Smooth muscle cell (in vitro differentiated cells): ENCODE data around the gene USP49. TPM values are rescaled to one million over a fixed set of nuclear protein-coding genes. Genes with fewer than 3 reads are reported as not detected.

Experiments used
- DNase-seq: peaks from one replicate; lab custom pipeline; 2025; ENCODE audit not compliant: unreplicated experiment; lab: John Stamatoyannopoulos, UW
- H2AFZ ChIP-seq: fragments of 200-600 bp; sonication (generic); 2 replicates; pipeline ENCODE4 v1.6.0; 2016; ENCODE audit warnings: antibody characterized with exemption, low read depth, mild to moderate bottlenecking
- H3F3A ChIP-seq: fragments of 200-600 bp; sonication (generic); 2 replicates; pipeline ENCODE4 v1.6.0; 2017; ENCODE audit warnings: antibody characterized with exemption, low read depth
- H3K27ac ChIP-seq: fragments of 200-600 bp; sonication (generic); 2 replicates; pipeline ENCODE4 v1.5.1; 2016; ENCODE audit warnings: low read depth, mild to moderate bottlenecking
- H3K27me3 ChIP-seq: fragments of 200-600 bp; sonication (generic); 2 replicates; pipeline ENCODE4 v1.6.1; 2016; ENCODE audit warnings: low read depth, mild to moderate bottlenecking
- H3K36me3 ChIP-seq: fragments of 200-600 bp; sonication (generic); 2 replicates; pipeline ENCODE4 v1.5.1; 2016; ENCODE audit warnings: low read depth
- H3K4me1 ChIP-seq: fragments of 200-600 bp; sonication (generic); 2 replicates; pipeline ENCODE4 v1.5.1; 2016; ENCODE audit warnings: low read depth
- H3K4me2 ChIP-seq: fragments of 200-600 bp; sonication (generic); 2 replicates; pipeline ENCODE4 v1.6.0; 2016; ENCODE audit warnings: mild to moderate bottlenecking
- H3K4me3 ChIP-seq: fragments of 200-600 bp; sonication (generic); 2 replicates; pipeline ENCODE4 v1.5.1; 2016; ENCODE audit warnings: mild to moderate bottlenecking
- H3K79me2 ChIP-seq: fragments of 200-600 bp; sonication (generic); 2 replicates; pipeline ENCODE4 v1.6.0; 2016; ENCODE audit warnings: low read depth, mild to moderate bottlenecking
- H3K9ac ChIP-seq: fragments of 200-600 bp; sonication (generic); 2 replicates; pipeline ENCODE4 v1.6.0; 2016; ENCODE audit warnings: low read depth
- H3K9me3 ChIP-seq: fragments of 200-600 bp; sonication (generic); replicated peaks from 2 replicates; pipeline ENCODE4 v1.5.1; 2016; ENCODE audit warnings: low read depth
- H4K20me1 ChIP-seq: fragments of 200-600 bp; sonication (generic); 2 replicates; pipeline ENCODE4 v1.6.0; 2016; ENCODE audit warnings: low read depth
- WGBS: methylation state at CpG from one replicate; pipeline ENCODE4 v1.1.7; 2016; ENCODE audit warnings: low lambda C conversion rate; 5-methylcytosine and 5-hydroxymethylcytosine counted together
- polyA plus RNA-seq: library from polyadenylated mRNA; unstranded; fragments of >200 nt; fragmentation: Nextera tagmentation; extraction: Ambion mirVana; gene quantifications from 2 replicates; pipeline ENCODE4 v1.2.1, GENCODE V29; 2016
- small RNA-seq: library from RNA; depleted of rRNA; stranded (forward); fragments of <200 nt; gene quantifications from one replicate; pipeline ENCODE3, GENCODE V24; 2014
- total RNA-seq: library from RNA; depleted of rRNA; stranded (reverse); fragments of >200 nt; gene quantifications from 2 replicates; pipeline ENCODE4 v1.2.3, GENCODE V29; 2014
- TF ChIP-seq, protein P1 (sequence below): fragments of 200-600 bp; sonication (generic); IDR thresholded peaks from 2 replicates; pipeline ENCODE4 v1.5.1; 2017; ENCODE audit warnings: borderline replicate concordance, mild to moderate bottlenecking, antibody characterized with exemption; ENCODE audit not compliant: insufficient read depth, poor library complexity, severe bottlenecking

The USP49 gene
- total and polyA plus RNA-seq, 2 experiments from 2014 or later = 1.9 to 5.2 TPM

- no peak overlapping the region for H3K4me2 ChIP-seq
Measured at GRCh38 chr6:41743406-41744235, 151.6 kb downstream of the USP49 start.

DNA sequence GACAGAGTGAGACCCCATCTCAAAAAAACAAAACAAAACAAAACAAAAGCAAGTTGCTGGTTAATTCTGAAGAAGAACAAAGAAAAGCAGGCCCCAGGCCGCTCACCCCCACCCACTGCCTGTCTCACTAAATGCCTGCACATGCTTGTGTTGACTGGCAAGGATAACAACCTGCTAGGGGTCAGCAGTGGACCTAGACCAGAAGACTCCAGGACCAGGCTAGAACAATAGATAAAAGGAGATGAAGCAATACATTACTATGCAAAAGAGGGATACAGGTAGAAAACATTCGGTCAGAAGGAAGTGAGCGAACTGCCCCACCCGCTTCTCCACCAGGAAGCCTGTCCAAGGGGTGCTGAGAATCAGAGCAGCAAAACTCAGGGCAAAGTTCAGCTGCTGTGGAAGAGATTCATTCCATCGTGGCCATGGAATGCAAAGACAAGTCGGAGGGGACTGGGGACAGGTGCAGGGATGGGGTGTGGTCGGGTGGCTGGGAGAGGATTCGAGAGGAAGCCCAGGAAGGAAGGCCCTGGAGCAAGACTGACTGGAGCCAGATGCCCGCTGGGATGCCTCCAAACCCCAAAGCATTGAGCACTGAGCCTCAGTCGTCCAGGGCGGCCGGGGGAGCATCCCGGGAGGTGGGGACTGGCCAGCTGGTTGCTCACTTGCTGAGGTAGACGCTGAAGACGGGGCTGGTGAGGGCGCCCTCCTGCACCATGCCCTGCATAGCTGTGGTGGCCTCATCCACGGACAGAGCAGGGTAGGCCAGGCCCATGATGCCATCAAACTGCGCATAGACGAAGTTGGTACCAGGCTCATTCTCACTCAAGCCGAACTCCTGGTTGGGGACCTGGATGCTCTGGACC is 153.3 kb downstream of the USP49 start:
- no peaks in the 10 kb centered on the region for H3F3A ChIP-seq
- no peak overlapping the region for H3K9ac ChIP-seq
- no peaks in the 10 kb centered on the region for H3K9me3 ChIP-seq
- no peaks in the 10 kb centered on the region for H3K27me3 ChIP-seq
- no peak overlapping the region for H3K4me2 ChIP-seq
- 86% methylated on average over 20 of the region's 20 CpGs for WGBS
- DNase-seq = no peak
- no peak overlapping the region for H3K27ac ChIP-seq
- no peak overlapping the region for H2AFZ ChIP-seq
- H4K20me1 ChIP-seq = no peaks in the 10 kb centered on the region
- TF ChIP-seq, protein P1, sequence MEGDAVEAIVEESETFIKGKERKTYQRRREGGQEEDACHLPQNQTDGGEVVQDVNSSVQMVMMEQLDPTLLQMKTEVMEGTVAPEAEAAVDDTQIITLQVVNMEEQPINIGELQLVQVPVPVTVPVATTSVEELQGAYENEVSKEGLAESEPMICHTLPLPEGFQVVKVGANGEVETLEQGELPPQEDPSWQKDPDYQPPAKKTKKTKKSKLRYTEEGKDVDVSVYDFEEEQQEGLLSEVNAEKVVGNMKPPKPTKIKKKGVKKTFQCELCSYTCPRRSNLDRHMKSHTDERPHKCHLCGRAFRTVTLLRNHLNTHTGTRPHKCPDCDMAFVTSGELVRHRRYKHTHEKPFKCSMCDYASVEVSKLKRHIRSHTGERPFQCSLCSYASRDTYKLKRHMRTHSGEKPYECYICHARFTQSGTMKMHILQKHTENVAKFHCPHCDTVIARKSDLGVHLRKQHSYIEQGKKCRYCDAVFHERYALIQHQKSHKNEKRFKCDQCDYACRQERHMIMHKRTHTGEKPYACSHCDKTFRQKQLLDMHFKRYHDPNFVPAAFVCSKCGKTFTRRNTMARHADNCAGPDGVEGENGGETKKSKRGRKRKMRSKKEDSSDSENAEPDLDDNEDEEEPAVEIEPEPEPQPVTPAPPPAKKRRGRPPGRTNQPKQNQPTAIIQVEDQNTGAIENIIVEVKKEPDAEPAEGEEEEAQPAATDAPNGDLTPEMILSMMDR = no peak
- no peaks in the 10 kb centered on the region for H3K36me3 ChIP-seq
- H3K4me1 ChIP-seq = no peaks in the 10 kb centered on the region
- no peaks in the 10 kb centered on the region for H3K79me2 ChIP-seq
- H3K4me3 ChIP-seq = no peak overlapping the region

More at GRCh38 chr6:41743406-41744235, 151.6 kb downstream of the USP49 start:
- H3K4me1 ChIP-seq = no peaks in the 10 kb centered on the region
- no peaks in the 10 kb centered on the region for H4K20me1 ChIP-seq
- no peak overlapping the region for H3K4me3 ChIP-seq
- H3K79me2 ChIP-seq = no peaks in the 10 kb centered on the region
- no peak overlapping the region for H3K27ac ChIP-seq
- no peak overlapping the region for H3K9ac ChIP-seq
- H3K9me3 ChIP-seq = no peaks in the 10 kb centered on the region
- no peaks in the 10 kb centered on the region for H3K36me3 ChIP-seq
- H3F3A ChIP-seq = no peaks in the 10 kb centered on the region
- H2AFZ ChIP-seq = no peak overlapping the region
- TF ChIP-seq, protein P1 = no peak
- no peak for DNase-seq
- WGBS = 86% methylated on average over 6 of the region's 6 CpGs
- no peaks in the 10 kb centered on the region for H3K27me3 ChIP-seq

- WGBS = 94% methylated on average over 13 of the region's 13 CpGs
- no peak overlapping the region for H2AFZ ChIP-seq
- no peaks in the 10 kb centered on the region for H3K9me3 ChIP-seq
- no peaks in the 10 kb centered on the region for H3K79me2 ChIP-seq
- no peaks in the 10 kb centered on the region for H3F3A ChIP-seq
- H3K9ac ChIP-seq = no peak overlapping the region
- DNase-seq = no peak
- no peaks in the 10 kb centered on the region for H4K20me1 ChIP-seq
- H3K27me3 ChIP-seq = no peaks in the 10 kb centered on the region
- H3K4me3 ChIP-seq = no peak overlapping the region
- peaks cover 3% of the 10 kb centered on the region for H3K4me1 ChIP-seq
- H3K4me2 ChIP-seq = no peak overlapping the region
- H3K36me3 ChIP-seq = no peaks in the 10 kb centered on the region
- TF ChIP-seq, protein P1 = no peak
- no peak overlapping the region for H3K27ac ChIP-seq
Measured at GRCh38 chr6:41740366-41741162, 154.6 kb downstream of the USP49 start.

Small RNA genes lying within 50 kb of the gene (small RNA-seq; reads per million reads assigned to genes)
- gene AL365205.2 = not detected
- not detected for gene AL365205.3
- gene RF00019 = not detected
- not detected for gene RF00393

Other genes with a start within 250 kb of the USP49 start
- 3.3 and 15.7 TPM in 2 replicates for gene TFEB, start 159.8 kb downstream of the USP49 start, total RNA-seq
- 15.3 and 18.2 TPM in 2 replicates for gene TFEB, start 159.8 kb downstream of the USP49 start, polyA plus RNA-seq
- not detected in 2 replicates for gene PGC, start 148.0 kb downstream of the USP49 start, total RNA-seq
- not detected in 2 replicates for gene PGC, start 148.0 kb downstream of the USP49 start, polyA plus RNA-seq
- 3.1 and 5.6 TPM in 2 replicates for gene FRS3, start 115.5 kb downstream of the USP49 start, total RNA-seq
- gene FRS3, start 115.5 kb downstream of the USP49 start, polyA plus RNA-seq = 4.8 and 6.4 TPM in 2 replicates
- 2.0 TPM in 1 of 2 replicates, not detected in the other for gene PRICKLE4, start 114.6 kb downstream of the USP49 start, total RNA-seq
- 1.1 TPM in 1 of 2 replicates, not detected in the other for gene PRICKLE4, start 114.6 kb downstream of the USP49 start, polyA plus RNA-seq
- 194 and 253 TPM in 2 replicates for gene TOMM6, start 107.7 kb downstream of the USP49 start, total RNA-seq
- gene TOMM6, start 107.7 kb downstream of the USP49 start, polyA plus RNA-seq = 233 and 235 TPM in 2 replicates
- 13.2 and 13.4 TPM in 2 replicates for gene MED20, start 25.8 kb upstream of the USP49 start, total RNA-seq
- 14.0 and 14.9 TPM in 2 replicates for gene MED20, start 25.8 kb upstream of the USP49 start, polyA plus RNA-seq
- 10.8 and 11.4 TPM in 2 replicates for gene BYSL, start 26.1 kb upstream of the USP49 start, total RNA-seq
- gene BYSL, start 26.1 kb upstream of the USP49 start, polyA plus RNA-seq = 23.8 and 26.2 TPM in 2 replicates
- gene CCND3, start 46.4 kb upstream of the USP49 start, total RNA-seq = 31.5 and 48.0 TPM in 2 replicates
- gene CCND3, start 46.4 kb upstream of the USP49 start, polyA plus RNA-seq = 84.2 and 107 TPM in 2 replicates
- 9.8 and 11.3 TPM in 2 replicates for gene TAF8, start 155.1 kb upstream of the USP49 start, total RNA-seq
- gene TAF8, start 155.1 kb upstream of the USP49 start, polyA plus RNA-seq = 8.1 and 9.3 TPM in 2 replicates
- gene C6orf132, start 247.2 kb upstream of the USP49 start, total RNA-seq = 4.5 and 4.9 TPM in 2 replicates
- 1.4 and 7.0 TPM in 2 replicates for gene C6orf132, start 247.2 kb upstream of the USP49 start, polyA plus RNA-seq